Activated CD8-positive, alpha-beta T cell treated with anti-CD3 and anti-CD28 coated beads for 36 hours (primary cell): ENCODE data around the gene TMEM63B. TPM values are rescaled to one million over a fixed set of nuclear protein-coding genes. Genes with fewer than 3 reads are reported as not detected.

ENCODE experiments used
- ATAC-seq: fragments of 200-7000 bp; cut with Tn5 transposase; one replicate; pipeline ENCODE4 v1.10.0; 2021; ENCODE audit warnings: mild to moderate bottlenecking, moderate library complexity
- CTCF ChIA-PET: fragments of 350-600 bp; sonication (Branson Sonifier 250); formaldehyde crosslinking; loops from one replicate; lab custom pipeline; 2021; ENCODE audit warnings: antibody characterized with exemption; lab: Charles Lee
- POLR2A ChIA-PET: fragments of 350-600 bp; sonication (Branson Sonifier 250); formaldehyde crosslinking; loops from one replicate; lab custom pipeline; 2021; ENCODE audit warnings: antibody characterized with exemption; lab: Charles Lee
- DNase-seq: peaks from one replicate; pipeline ENCODE4 v3.0.0-alpha.2; 2020
- H3K27ac Mint-ChIP-seq: one replicate; pipeline ENCODE4 v1.8.0; 2021; ENCODE audit warnings: mild to moderate bottlenecking, mixed read lengths
- H3K27me3 Mint-ChIP-seq: one replicate; pipeline ENCODE4 v1.8.0; 2021; ENCODE audit warnings: mixed read lengths
- H3K36me3 Mint-ChIP-seq: one replicate; pipeline ENCODE4 v1.8.0; 2021; ENCODE audit warnings: low read depth, mixed read lengths
- H3K4me1 Mint-ChIP-seq: one replicate; pipeline ENCODE4 v1.8.0; 2021; ENCODE audit warnings: low read depth, mixed read lengths
- H3K4me3 Mint-ChIP-seq: one replicate; pipeline ENCODE4 v1.8.0; 2021; ENCODE audit warnings: mild to moderate bottlenecking, moderate library complexity, mixed read lengths
- H3K9me3 Mint-ChIP-seq: one replicate; pipeline ENCODE4 v1.8.0; 2021; ENCODE audit warnings: mixed read lengths
- CTCF ChIP-seq: fragments of 200-600 bp; IDR thresholded peaks from one replicate; pipeline ENCODE4 v1.8.0; 2022; ENCODE audit warnings: antibody characterized with exemption, mild to moderate bottlenecking
- intact Hi-C: fragments of 100-400 bp; cut with micrococcal nuclease; formaldehyde crosslinking; loops from one replicate; pipeline ENCODE4 v1.10.0; 2022
- total RNA-seq, 2 experiments: library from RNA; stranded (reverse); gene quantifications; one replicate each; pipeline ENCODE4 v1.2.3, GENCODE V29; 2021

The TMEM63B gene
- total RNA-seq, 2 experiments from 2014 or later: 9.1 to 12.9 TPM

- ATAC-seq (no peak), DNase-seq (no peak)
- H3K4me1 Mint-ChIP-seq: peaks cover 5% of the 10 kb centered on the region
- intact Hi-C loops: no loop called here
- peaks cover 6% of the 10 kb centered on the region for H3K36me3 Mint-ChIP-seq
- H3K9me3 Mint-ChIP-seq: no peaks in the 10 kb centered on the region
- ChIA-PET CTCF (interaction anchor here (1.2 to 1.4 kb wide), 3 partner anchors 23 to 204 kb away, joined by 3 to 4 read pairs (median 3); no protein-coding TSS in a partner anchor), POLR2A (interaction anchor here (0.7 to 4.8 kb wide), 5 partner anchors 8 to 114 kb away, joined by 3 to 21 read pairs (median 4); partner anchors contain the start of gene HSP90AB1)
- H3K4me3 Mint-ChIP-seq: no peak overlapping the region
- H3K27me3 Mint-ChIP-seq: no peaks in the 10 kb centered on the region
- no peak overlapping the region for H3K27ac Mint-ChIP-seq
- TF ChIP-seq CTCF: no peak
Measured at GRCh38 chr6:44133003-44133931, 5.9 kb downstream of the TMEM63B start.

GRCh38 chr6:44133981-44134711 lies 6.8 kb downstream of the TMEM63B start:
- Mint-ChIP-seq H3K27ac (no peak overlapping the region), H3K4me3 (no peak overlapping the region), H3K9me3 (no peaks in the 10 kb centered on the region), H3K36me3 (peaks cover 6% of the 10 kb centered on the region), H3K27me3 (no peaks in the 10 kb centered on the region), H3K4me1 (peaks cover 5% of the 10 kb centered on the region)
- ChIA-PET CTCF (interaction anchor here (1.2 kb wide), 1 partner anchor 24 kb away, joined by 3 read pairs; no protein-coding TSS in a partner anchor), POLR2A (interaction anchor here (0.8 to 4.8 kb wide), 2 partner anchors 17 to 34 kb away, joined by 3 to 21 read pairs; no protein-coding TSS in a partner anchor)
- no peak for TF ChIP-seq CTCF
- intact Hi-C loops: no loop called here
- DNase-seq: no peak
- ATAC-seq: no peak

GRCh38 chr6:44135173-44135758 lies 7.9 kb downstream of the TMEM63B start:
- ChIA-PET POLR2A (no interaction called here), CTCF (interaction anchor here (0.8 kb wide), 1 partner anchor 16 kb away, joined by 3 read pairs; no protein-coding TSS in a partner anchor)
- Mint-ChIP-seq H3K27ac (no peak overlapping the region), H3K4me3 (no peak overlapping the region), H3K36me3 (peaks cover 6% of the 10 kb centered on the region), H3K27me3 (no peaks in the 10 kb centered on the region), H3K4me1 (peaks cover 5% of the 10 kb centered on the region), H3K9me3 (no peaks in the 10 kb centered on the region)
- ATAC-seq (no peak), DNase-seq (no peak)
- TF ChIP-seq CTCF: no peak
- intact Hi-C loops: no loop called here

- no peak for TF ChIP-seq CTCF
- ATAC-seq: no peak
- CTCF ChIA-PET: no interaction called here
Measured at GRCh38 chr6:44135875-44136274, 8.5 kb downstream of the TMEM63B start.

More at GRCh38 chr6:44135875-44136274, 8.5 kb downstream of the TMEM63B start:
- Mint-ChIP-seq H3K27ac (no peak overlapping the region), H3K9me3 (no peaks in the 10 kb centered on the region), H3K4me1 (peaks cover 5% of the 10 kb centered on the region), H3K27me3 (no peaks in the 10 kb centered on the region), H3K36me3 (peaks cover 8% of the 10 kb centered on the region), H3K4me3 (no peak overlapping the region)
- POLR2A ChIA-PET: no interaction called here
- DNase-seq: no peak
- intact Hi-C loops: no loop called here
